HUES6 (cell line): ENCODE measurements around the gene KPNA4.
A peak's percentile ranks its signal among the peaks of the same experiment; 100 is the strongest.
"Not testable (repeated sequence)": the region's sequence is repeated elsewhere in the genome, so short reads cannot be mapped to it uniquely, and the experiment has no call there.

ENCODE experiments used
- H3K27ac ChIP-seq: 2 replicates; pipeline ENCODE4 v1.7.0; 2013; ENCODE audit warnings: low read depth, mild to moderate bottlenecking, low read length, inconsistent platforms
- H3K27me3 ChIP-seq: 2 replicates; pipeline ENCODE4 v1.6.1; 2013; ENCODE audit warnings: low read length; ENCODE audit not compliant: control insufficient read depth, insufficient read depth
- H3K36me3 ChIP-seq: 2 replicates; pipeline ENCODE4 v1.6.1; 2013; ENCODE audit warnings: low read length; ENCODE audit not compliant: control insufficient read depth, insufficient read depth
- H3K4me1 ChIP-seq: 2 replicates; pipeline ENCODE4 v1.6.1; 2013; ENCODE audit warnings: low read length; ENCODE audit not compliant: control insufficient read depth, insufficient read depth
- H3K4me3 ChIP-seq: 2 replicates; pipeline ENCODE4 v1.5.1; 2013; ENCODE audit warnings: low read depth, low read length
- H3K9ac ChIP-seq: one replicate; pipeline ENCODE4 v1.6.1; 2013; ENCODE audit warnings: mild to moderate bottlenecking, low read length
- H3K9me3 ChIP-seq: 2 replicates; pipeline ENCODE4 v1.6.1; 2013; ENCODE audit warnings: low read depth, low read length; ENCODE audit not compliant: control insufficient read depth, insufficient read depth

Gene KPNA4, protein sequence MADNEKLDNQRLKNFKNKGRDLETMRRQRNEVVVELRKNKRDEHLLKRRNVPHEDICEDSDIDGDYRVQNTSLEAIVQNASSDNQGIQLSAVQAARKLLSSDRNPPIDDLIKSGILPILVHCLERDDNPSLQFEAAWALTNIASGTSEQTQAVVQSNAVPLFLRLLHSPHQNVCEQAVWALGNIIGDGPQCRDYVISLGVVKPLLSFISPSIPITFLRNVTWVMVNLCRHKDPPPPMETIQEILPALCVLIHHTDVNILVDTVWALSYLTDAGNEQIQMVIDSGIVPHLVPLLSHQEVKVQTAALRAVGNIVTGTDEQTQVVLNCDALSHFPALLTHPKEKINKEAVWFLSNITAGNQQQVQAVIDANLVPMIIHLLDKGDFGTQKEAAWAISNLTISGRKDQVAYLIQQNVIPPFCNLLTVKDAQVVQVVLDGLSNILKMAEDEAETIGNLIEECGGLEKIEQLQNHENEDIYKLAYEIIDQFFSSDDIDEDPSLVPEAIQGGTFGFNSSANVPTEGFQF

DNA sequence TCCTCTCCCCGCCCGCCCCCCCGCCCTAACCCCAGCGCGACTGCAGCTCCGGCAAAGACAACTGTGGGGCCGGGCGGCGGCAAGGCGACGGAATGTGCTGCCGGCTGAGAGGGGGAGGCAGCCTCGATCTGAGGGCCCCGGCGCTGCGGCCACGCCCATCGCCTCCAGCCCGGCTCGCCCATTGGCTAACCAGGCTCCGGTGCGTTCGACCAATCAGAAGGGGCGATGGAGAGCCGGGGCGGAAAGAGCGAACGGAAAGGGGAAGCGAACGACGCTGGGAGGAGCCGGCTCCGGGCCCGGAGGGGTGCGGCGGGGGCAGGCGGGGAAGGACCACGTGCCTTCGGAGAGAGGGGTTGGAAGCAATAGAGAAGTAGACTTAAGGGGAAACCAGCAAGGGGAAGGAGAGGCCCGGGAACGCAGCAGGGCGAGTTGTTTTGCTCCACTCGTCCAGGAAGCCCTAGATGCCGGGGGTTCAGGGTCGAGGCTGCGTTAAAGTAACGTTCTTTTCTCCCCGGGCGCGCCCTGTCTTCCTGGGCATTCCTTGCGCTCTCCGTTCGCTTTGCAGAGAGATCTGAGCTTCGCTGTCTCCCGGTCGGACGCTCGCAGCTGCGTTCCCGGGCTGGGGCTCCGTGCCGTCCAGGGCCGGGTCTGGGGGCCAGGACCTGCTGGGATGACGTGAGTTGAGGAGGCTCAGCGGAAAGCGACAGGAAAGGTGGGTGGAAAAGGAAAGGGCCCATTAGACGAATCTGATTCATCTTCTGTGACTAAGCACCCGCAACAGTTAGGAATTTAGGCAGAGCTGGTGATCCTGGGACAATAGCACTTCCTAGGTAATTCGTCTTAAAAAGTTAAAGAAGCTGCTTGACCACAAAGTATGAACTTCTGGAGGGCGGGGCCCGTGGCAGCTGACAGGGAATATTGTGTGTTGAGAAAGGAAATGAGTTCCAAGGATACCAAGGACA, at the start of gene KPNA4:
KPNA4 (minus strand) TSS at position 130 of the 962 bp plus-strand sequence. CDS start 289 bp downstream, outside the sequence.
- H3K27me3 ChIP-seq, result no peaks in the 10 kb centered on the region
- no peaks in the 10 kb centered on the region; the same call in 1 of the 2 replicates for H3K4me1 ChIP-seq
- peak within 1 kb of the TSS; percentile 90 for H3K9ac ChIP-seq
- peak within 1 kb of the TSS; percentile 80 for H3K4me3 ChIP-seq
- H3K9me3 ChIP-seq, result peaks cover 10% of the 10 kb centered on the region
- peaks cover 32% of the 10 kb centered on the region for H3K36me3 ChIP-seq
- H3K27ac ChIP-seq, result peak within 1 kb of the TSS; percentile 92

DNA sequence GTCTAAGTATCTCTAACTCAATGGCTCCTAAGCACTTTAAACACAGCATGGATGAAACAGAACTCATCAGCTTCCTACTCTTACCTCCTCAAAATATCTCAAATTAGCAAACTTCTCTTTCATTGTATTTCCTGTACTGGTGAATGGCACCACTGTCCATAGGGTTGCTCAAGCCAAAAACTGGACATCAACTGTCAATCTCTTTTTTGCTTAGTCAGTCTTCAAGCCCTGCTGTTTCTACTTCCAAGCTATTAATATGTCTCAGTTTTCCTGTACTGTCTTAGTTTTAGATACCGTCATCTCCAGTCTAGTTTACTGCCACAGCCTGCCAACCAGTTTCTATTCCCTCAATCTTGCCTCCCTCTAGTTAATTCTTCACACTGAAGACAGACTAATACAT, 48.3 kb upstream of the KPNA4 start:
- Histone ChIP-seq H3K27me3 (0 out of 2 replicates have a peak, but pooled peaks cover 6% of the 10 kb centered on the region), H3K4me3 (no peak overlapping the region), H3K36me3 (no peaks in the 10 kb centered on the region), H3K27ac (no peak overlapping the region), H3K9ac (no peak overlapping the region), H3K4me1 (no peaks in the 10 kb centered on the region), H3K9me3 (no peaks in the 10 kb centered on the region)

DNA sequence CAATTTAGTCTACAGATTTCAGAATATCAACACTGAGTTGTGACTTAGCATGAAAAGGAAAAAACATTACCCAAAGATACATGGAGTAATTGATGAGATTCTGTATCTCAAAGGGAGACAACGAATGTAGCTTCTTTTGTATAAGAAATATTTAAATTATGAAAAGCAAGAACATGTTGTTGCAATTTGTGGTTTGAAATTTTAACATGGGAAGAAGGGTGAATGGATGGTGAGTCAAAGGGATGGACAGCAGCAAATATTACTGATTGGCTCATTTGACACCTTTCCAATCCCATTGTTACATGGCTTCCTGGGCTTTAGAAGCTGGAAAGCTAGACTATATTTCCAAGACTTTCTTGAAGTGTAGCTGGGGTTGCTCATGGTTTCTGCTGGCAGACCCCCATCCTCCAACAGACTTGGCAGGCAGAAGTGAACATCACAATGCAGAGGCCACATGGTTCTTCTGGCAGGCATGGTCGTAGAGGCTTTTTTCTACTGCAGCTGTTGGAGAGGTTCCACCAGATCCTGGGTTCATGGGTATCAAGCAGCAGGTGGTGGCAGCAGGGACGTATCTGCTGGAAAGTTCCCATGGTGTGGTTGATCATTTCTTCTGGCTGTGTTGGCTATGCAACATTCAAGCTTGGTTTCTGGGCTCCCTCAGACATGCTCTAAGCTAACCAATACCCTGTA, 47.2 kb upstream of the KPNA4 start:
- Histone ChIP-seq H3K36me3 (no peaks in the 10 kb centered on the region), H3K4me1 (no peaks in the 10 kb centered on the region), H3K27ac (no peak overlapping the region), H3K9me3 (no peaks in the 10 kb centered on the region), H3K4me3 (no peak overlapping the region), H3K9ac (no peak overlapping the region), H3K27me3 (0 out of 2 replicates have a peak, but pooled peaks cover 6% of the 10 kb centered on the region)

DNA sequence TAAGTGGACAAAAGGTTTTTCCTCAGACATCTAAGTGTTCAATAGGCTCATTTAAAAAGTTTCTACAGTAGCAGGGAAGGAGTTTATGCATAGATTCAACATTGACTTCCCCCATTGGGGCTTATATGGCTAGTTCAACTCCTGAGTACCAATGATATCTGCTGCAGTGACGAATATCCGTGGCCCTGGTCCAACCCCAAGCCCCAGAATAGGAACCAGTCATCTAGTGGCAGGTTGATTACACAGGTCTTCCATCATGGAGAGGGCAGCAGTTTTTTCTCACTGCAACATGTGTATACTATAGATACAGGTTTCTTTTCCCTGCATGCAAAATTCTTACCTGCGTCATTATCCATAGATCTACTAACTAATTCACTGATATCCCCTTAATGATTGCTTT, 45.8 kb upstream of the KPNA4 start:
- Histone ChIP-seq H3K27ac (no peak overlapping the region), H3K9me3 (no peaks in the 10 kb centered on the region)

DNA sequence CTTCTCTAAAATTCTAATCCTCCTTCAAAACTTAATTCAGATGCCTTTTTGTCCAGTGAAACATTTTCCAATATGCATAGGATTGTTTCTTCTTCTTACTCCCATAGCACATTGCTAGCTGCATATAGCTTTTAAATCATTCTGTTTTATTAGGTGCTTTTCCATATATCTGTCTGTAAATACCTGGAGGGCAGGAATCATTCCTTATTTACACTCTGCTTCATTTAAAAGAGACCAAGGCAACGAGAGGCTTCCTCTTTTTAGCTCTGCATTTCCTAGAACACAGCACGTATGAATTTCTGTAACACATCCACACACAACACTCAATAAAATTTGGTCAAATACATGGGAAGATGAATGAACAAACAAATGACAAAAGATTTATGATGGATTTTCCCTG, 43.5 kb upstream of the KPNA4 start:
- H3K9me3 ChIP-seq, result no peaks in the 10 kb centered on the region
- no peaks in the 10 kb centered on the region for H3K36me3 ChIP-seq
- H3K9ac ChIP-seq, result no peak overlapping the region
- H3K27me3 ChIP-seq, result 0 out of 2 replicates have a peak, but pooled peaks cover 6% of the 10 kb centered on the region
- no peak overlapping the region for H3K27ac ChIP-seq
- H3K4me1 ChIP-seq, result no peaks in the 10 kb centered on the region
- H3K4me3 ChIP-seq, result no peak overlapping the region

More for the DNA sequence above, 45.8 kb upstream of the KPNA4 start:
- Histone ChIP-seq H3K9ac (no peak overlapping the region), H3K4me1 (no peaks in the 10 kb centered on the region), H3K4me3 (no peak overlapping the region), H3K36me3 (no peaks in the 10 kb centered on the region), H3K27me3 (0 out of 2 replicates have a peak, but pooled peaks cover 6% of the 10 kb centered on the region)

DNA sequence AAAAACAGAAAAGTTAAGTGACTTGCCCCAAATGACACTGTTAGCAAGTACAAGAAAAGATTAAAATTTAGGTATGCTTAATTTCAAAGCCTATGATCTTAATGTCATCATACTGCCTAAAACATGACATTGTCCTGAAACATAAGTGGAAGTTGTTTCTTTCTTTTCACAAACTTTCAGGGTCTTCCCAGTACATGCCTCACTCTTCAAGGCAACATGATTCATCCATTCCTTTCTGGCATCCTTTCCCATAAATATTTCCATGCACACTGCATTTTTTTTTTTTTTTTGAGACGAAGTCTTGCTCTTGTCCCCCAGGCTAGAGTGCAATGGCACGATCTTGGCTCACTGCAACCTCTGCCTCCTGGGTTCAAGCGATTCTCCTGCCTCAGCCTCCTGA, 42.5 kb upstream of the KPNA4 start:
- 0 out of 2 replicates have a peak, but pooled peaks cover 4% of the 10 kb centered on the region for H3K27me3 ChIP-seq
- H3K9ac ChIP-seq, result no peak overlapping the region
- no peak overlapping the region for H3K27ac ChIP-seq
- no peaks in the 10 kb centered on the region for H3K9me3 ChIP-seq
- H3K4me1 ChIP-seq, result no peaks in the 10 kb centered on the region
- no peaks in the 10 kb centered on the region for H3K36me3 ChIP-seq
- H3K4me3 ChIP-seq, result no peak overlapping the region

DNA sequence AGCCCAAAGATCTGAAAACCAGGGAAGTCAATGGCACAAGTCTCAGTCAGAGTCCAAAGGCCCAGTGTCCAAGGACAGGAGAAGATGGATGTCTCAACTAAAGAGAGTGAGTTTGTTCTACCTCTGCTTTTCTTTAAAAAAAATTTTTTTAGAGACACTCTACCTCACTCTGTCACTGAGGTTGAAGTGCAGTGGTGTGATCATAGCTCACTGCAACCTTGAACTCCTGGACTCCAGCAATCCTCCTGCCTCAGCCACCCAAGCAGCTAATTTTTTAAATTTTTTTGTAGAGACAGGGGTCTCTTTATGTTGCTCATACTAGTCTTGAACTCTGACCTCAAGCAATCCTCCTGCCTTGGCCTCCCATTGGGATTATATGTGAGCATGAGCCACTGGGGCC, 39.9 kb upstream of the KPNA4 start:
- no peaks in the 10 kb centered on the region for H3K36me3 ChIP-seq
- H3K9me3 ChIP-seq, result no peaks in the 10 kb centered on the region

DNA sequence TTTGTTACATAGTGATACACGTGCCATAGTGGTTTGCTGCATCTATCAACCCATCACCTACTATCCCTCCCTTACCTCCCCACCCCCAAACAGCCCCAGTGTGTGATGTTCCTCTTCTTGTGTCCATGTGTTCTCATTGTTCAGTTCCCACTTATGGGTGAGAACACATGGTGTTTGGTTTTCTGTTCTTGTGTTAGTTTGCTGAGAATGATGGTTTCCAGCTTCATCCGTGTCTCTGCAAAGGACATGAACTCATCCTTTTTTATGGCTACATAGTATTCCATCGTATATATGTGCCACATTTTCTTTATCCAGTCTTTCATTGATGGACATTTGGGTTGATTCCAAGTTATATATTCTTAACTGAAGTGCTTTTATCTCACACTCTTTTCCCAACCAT, 38.5 kb upstream of the KPNA4 start:
- not testable (repeated sequence) for H3K4me3 ChIP-seq, H3K4me1 ChIP-seq, H3K27ac ChIP-seq, H3K27me3 ChIP-seq, H3K9ac ChIP-seq, H3K36me3 ChIP-seq, H3K9me3 ChIP-seq

More for the DNA sequence above, 39.9 kb upstream of the KPNA4 start:
- Histone ChIP-seq H3K9ac (no peak overlapping the region), H3K27me3 (no peaks in the 10 kb centered on the region), H3K4me1 (no peaks in the 10 kb centered on the region), H3K4me3 (no peak overlapping the region), H3K27ac (no peak overlapping the region)

DNA sequence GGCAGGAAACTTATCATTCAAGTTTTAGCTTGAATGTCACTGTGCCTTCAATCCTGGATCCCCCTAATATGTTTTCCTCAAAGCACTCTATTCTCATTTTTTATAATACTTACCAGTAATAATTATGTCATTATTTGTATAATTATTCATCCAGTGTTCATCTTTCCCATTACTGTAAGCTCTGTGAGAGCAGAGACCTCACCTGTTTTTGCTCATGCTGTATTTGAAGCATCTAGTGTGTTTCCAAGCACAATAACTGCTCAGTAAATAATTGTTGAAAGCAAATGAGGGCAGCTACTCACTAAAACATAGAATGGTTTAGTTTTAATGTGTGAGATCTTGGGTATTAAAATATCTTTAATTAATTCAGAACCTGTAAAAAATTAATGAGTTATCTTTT, 36.9 kb upstream of the KPNA4 start:
- no peak overlapping the region for H3K4me3 ChIP-seq
- H3K27ac ChIP-seq, result no peak overlapping the region
- H3K4me1 ChIP-seq, result no peaks in the 10 kb centered on the region
- no peaks in the 10 kb centered on the region for H3K27me3 ChIP-seq
- H3K9me3 ChIP-seq, result no peaks in the 10 kb centered on the region
- no peaks in the 10 kb centered on the region for H3K36me3 ChIP-seq
- H3K9ac ChIP-seq, result no peak overlapping the region

DNA sequence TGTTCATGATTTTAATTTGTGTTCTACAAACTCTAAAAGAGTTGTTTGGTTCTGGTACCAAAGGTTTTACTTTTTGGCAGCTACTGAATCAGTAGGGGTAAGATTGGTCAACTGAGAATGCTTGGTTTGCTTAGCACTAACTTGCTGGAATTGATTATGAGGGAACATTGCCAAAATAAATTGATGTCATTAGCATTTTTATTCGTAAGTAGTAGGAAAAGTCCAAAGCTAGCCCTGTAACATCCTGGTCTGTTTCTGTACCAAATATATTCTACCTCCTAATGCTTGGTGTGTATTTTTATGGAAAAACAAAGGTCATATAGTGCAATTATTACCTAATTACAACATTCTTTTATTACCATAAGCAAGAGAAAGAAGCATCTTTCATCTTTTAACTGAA, 35.9 kb upstream of the KPNA4 start:
- Histone ChIP-seq H3K27me3 (no peaks in the 10 kb centered on the region), H3K4me1 (no peaks in the 10 kb centered on the region), H3K9ac (no peak overlapping the region), H3K9me3 (no peaks in the 10 kb centered on the region), H3K4me3 (no peak overlapping the region), H3K36me3 (no peaks in the 10 kb centered on the region), H3K27ac (no peak overlapping the region)
